ENCODE results near the gene TBCCD1.

DNA sequence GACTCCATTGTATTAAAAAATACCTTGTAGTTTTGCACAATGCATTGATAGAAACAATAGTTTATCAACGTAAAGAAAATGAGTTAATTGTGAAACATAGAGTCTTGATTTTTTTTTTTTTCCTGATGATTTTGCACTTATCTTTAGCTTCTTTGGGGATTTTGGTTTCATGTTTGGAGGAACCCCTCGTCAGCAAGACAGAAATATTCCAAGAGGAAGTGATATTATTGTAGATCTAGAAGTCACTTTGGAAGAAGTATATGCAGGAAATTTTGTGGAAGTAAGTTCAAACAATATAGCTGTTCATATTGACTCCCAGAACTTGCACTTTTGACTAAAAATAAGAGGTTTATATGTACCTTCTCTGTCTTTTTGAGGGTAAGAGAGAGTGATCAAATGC lies 10.4 kb upstream of the TBCCD1 start:
- TF ChIP-seq REST (IDR thresholded peaks at IDR 0.05; ENCODE audit: insufficient read depth in 1 of 2, low read depth in 2 of 2, low read length in 2 of 2) (no peak), POLR2AphosphoS5 (IDR thresholded peaks at IDR 0.05; ENCODE audit: low read depth, low read length) (no peak), SIN3A (IDR thresholded peaks at IDR 0.05; ENCODE audit: borderline replicate concordance, insufficient read depth, low read length) (no peak), TAF1 (IDR thresholded peaks at IDR 0.05; ENCODE audit: borderline replicate concordance, insufficient read depth, low read length) (no peak)
